H9 (cell line): Measurements from ENCODE around the gene TOGARAM1. TPM values are rescaled to one million over a fixed set of nuclear protein-coding genes. Genes with fewer than 3 reads are reported as not detected.

Experiments used
- DNase-seq: peaks from one replicate; pipeline ENCODE4 v3.0.0-alpha.2; 2017
- H2AFZ ChIP-seq: one replicate; pipeline ENCODE4 v1.6.1; 2013; ENCODE audit warnings: mild to moderate bottlenecking, low read length, control low read depth, moderate library complexity
- H2AK5ac ChIP-seq: 2 replicates; pipeline ENCODE4 v1.6.1; 2013; ENCODE audit warnings: low read length, control low read depth, mixed read lengths; ENCODE audit not compliant: insufficient read length
- H2BK120ac ChIP-seq: one replicate; pipeline ENCODE4 v1.6.1; 2013; ENCODE audit warnings: low read depth, mild to moderate bottlenecking, low read length, control low read depth, inconsistent platforms; ENCODE audit not compliant: poor library complexity, severe bottlenecking
- H2BK12ac ChIP-seq: 2 replicates; pipeline ENCODE4 v1.6.1; 2013; ENCODE audit warnings: low read length, control low read depth, mixed read lengths, low read depth; ENCODE audit not compliant: insufficient read length
- H2BK15ac ChIP-seq: 2 replicates; pipeline ENCODE4 v1.6.1; 2013; ENCODE audit warnings: low read depth, low read length, control low read depth
- H2BK20ac ChIP-seq: one replicate; pipeline ENCODE4 v1.6.1; 2013; ENCODE audit warnings: low read depth, mild to moderate bottlenecking, low read length, control low read depth, inconsistent platforms; ENCODE audit not compliant: poor library complexity, severe bottlenecking
- H2BK5ac ChIP-seq: 2 replicates; pipeline ENCODE4 v1.6.1; 2013; ENCODE audit warnings: low read length, control low read depth, mixed read lengths; ENCODE audit not compliant: insufficient read length
- H3K14ac ChIP-seq: 2 replicates; pipeline ENCODE4 v1.6.1; 2013; ENCODE audit warnings: low read length, control low read depth; ENCODE audit not compliant: insufficient read depth
- H3K18ac ChIP-seq: 2 replicates; pipeline ENCODE4 v1.6.1; 2013; ENCODE audit warnings: low read depth, mild to moderate bottlenecking, mixed read lengths, low read length, control low read depth; ENCODE audit not compliant: insufficient read length
- H3K23ac ChIP-seq: 2 replicates; pipeline ENCODE4 v1.6.1; 2013; ENCODE audit warnings: low read length, control low read depth, mixed read lengths, low read depth; ENCODE audit not compliant: insufficient read length
- H3K23me2 ChIP-seq: 2 replicates; pipeline ENCODE4 v1.6.1; 2013; ENCODE audit warnings: low read depth, mild to moderate bottlenecking, mixed read lengths, low read length, control low read depth; ENCODE audit not compliant: insufficient read length, poor library complexity, severe bottlenecking
- H3K27ac ChIP-seq: 2 replicates; pipeline ENCODE4 v1.5.1; 2013; ENCODE audit warnings: low read length, control low read depth, mixed read lengths, low read depth; ENCODE audit not compliant: insufficient read length
- H3K27me3 ChIP-seq: 2 replicates; pipeline ENCODE4 v1.6.1; 2013; ENCODE audit warnings: low read length, control low read depth, inconsistent platforms; ENCODE audit not compliant: insufficient read depth
- H3K4ac ChIP-seq: 2 replicates; pipeline ENCODE4 v1.6.1; 2013; ENCODE audit warnings: low read depth, mild to moderate bottlenecking, control low read depth, inconsistent platforms, low read length, moderate library complexity
- H3K4me1 ChIP-seq: 2 replicates; pipeline ENCODE4 v1.6.1; 2013; ENCODE audit warnings: low read length, control low read depth, inconsistent platforms; ENCODE audit not compliant: insufficient read depth
- H3K4me2 ChIP-seq: 2 replicates; pipeline ENCODE4 v1.6.1; 2013; ENCODE audit warnings: low read length, control low read depth, mixed read lengths; ENCODE audit not compliant: insufficient read length, insufficient read depth
- H3K56ac ChIP-seq: 2 replicates; pipeline ENCODE4 v1.6.1; 2013; ENCODE audit warnings: low read depth, mild to moderate bottlenecking, mixed read lengths, low read length, control low read depth; ENCODE audit not compliant: insufficient read length
- H3K79me1 ChIP-seq: 2 replicates; pipeline ENCODE4 v1.6.1; 2013; ENCODE audit warnings: low read depth, mild to moderate bottlenecking, moderate library complexity, low read length, control low read depth, inconsistent platforms; ENCODE audit not compliant: insufficient read depth, poor library complexity, severe bottlenecking
- H3K79me2 ChIP-seq: 2 replicates; pipeline ENCODE4 v1.6.1; 2013; ENCODE audit warnings: low read length, control low read depth, inconsistent platforms; ENCODE audit not compliant: insufficient read depth
- H3K9ac ChIP-seq: 2 replicates; pipeline ENCODE4 v1.6.1; 2013; ENCODE audit warnings: low read length, control low read depth, mixed read lengths; ENCODE audit not compliant: insufficient read length; ENCODE audit errors: extremely low read depth
- H3K9me3 ChIP-seq: one replicate; pipeline ENCODE4 v1.6.1; 2013; ENCODE audit warnings: low read depth, low read length, inconsistent platforms; ENCODE audit not compliant: control insufficient read depth
- H3T11ph ChIP-seq: one replicate; pipeline ENCODE4 v1.6.1; 2013; ENCODE audit warnings: mild to moderate bottlenecking, low read length, control low read depth, inconsistent platforms
- H4K20me1 ChIP-seq: one replicate; pipeline ENCODE4 v1.6.1; 2013; ENCODE audit not compliant: control insufficient read depth, insufficient read length, insufficient read depth
- H4K5ac ChIP-seq: 2 replicates; pipeline ENCODE4 v1.6.1; 2013; ENCODE audit warnings: low read depth, mild to moderate bottlenecking, mixed read lengths, low read length, control low read depth; ENCODE audit not compliant: insufficient read length
- H4K8ac ChIP-seq: replicated peaks from 2 replicates; pipeline ENCODE4 v1.6.1; 2013; ENCODE audit warnings: low read length, control low read depth, mixed read lengths, low read depth; ENCODE audit not compliant: insufficient read length
- H4K91ac ChIP-seq: 2 replicates; pipeline ENCODE4 v1.6.1; 2013; ENCODE audit warnings: low read depth, mild to moderate bottlenecking, moderate library complexity, mixed read lengths, low read length, control low read depth; ENCODE audit not compliant: insufficient read length
- H3K27ac Mint-ChIP-seq, 3 experiments: 2 replicates in 2 of 3; 3 replicates in 1 of 3; pipeline ENCODE4 v1.8.0; 2020 to 2021; ENCODE audit warnings: mixed read lengths in 3 of 3, mild to moderate bottlenecking in 1 of 3, moderate library complexity in 1 of 3
- H3K27me3 Mint-ChIP-seq: 2 replicates; pipeline ENCODE4 v1.8.0; 2021; ENCODE audit warnings: low read depth, mild to moderate bottlenecking, moderate library complexity, mixed read lengths
- H3K36me3 Mint-ChIP-seq, 3 experiments: 2 replicates in 2 of 3; 3 replicates in 1 of 3; pipeline ENCODE4 v1.8.0; 2020 to 2021; ENCODE audit warnings: low read depth in 3 of 3, mixed read lengths in 3 of 3; ENCODE audit not compliant: insufficient read depth in 1 of 3
- H3K4me1 Mint-ChIP-seq, 2 experiments: 2 replicates each; pipeline ENCODE4 v1.8.0; 2020; ENCODE audit warnings: mixed read lengths in 2 of 2
- H3K4me3 Mint-ChIP-seq, 2 experiments: 2 replicates in 1 of 2; 3 replicates in 1 of 2; pipeline ENCODE4 v1.8.0; 2020 to 2021; ENCODE audit warnings: mild to moderate bottlenecking in 2 of 2, mixed read lengths in 2 of 2, moderate library complexity in 1 of 2
- H3K9me3 Mint-ChIP-seq, 2 experiments: 2 replicates in 1 of 2; 3 replicates in 1 of 2; pipeline ENCODE4 v1.8.0; 2020; ENCODE audit warnings: mild to moderate bottlenecking in 2 of 2, mixed read lengths in 2 of 2, moderate library complexity in 1 of 2
- WGBS: extraction: QIAGEN DNeasy Blood & Tissue Kit; methylation state at CpG from one replicate; pipeline ENCODE4 v1.1.7; 2013; ENCODE audit warnings: missing lambda C conversion rate, low lambda C conversion rate, mixed read lengths; ENCODE audit not compliant: insufficient read length; ENCODE audit errors: extremely low coverage; 5-methylcytosine and 5-hydroxymethylcytosine counted together
- total RNA-seq: library from RNA; stranded (reverse); gene quantifications from 2 replicates; pipeline ENCODE4 v1.2.1, GENCODE V29; 2021
- TF ChIP-seq, protein P1 (sequence below): fragments of 200-600 bp; sonication (generic); conservative IDR thresholded peaks from 3 replicates; pipeline ENCODE4 v1.8.0; 2021; ENCODE audit warnings: antibody characterized with exemption, mild to moderate bottlenecking

Gene TOGARAM1
- total RNA-seq, 1 experiment from 2014 or later: 11.4 TPM

- no peak overlapping the region for H3K27ac ChIP-seq
- H3K23ac ChIP-seq: no peak overlapping the region
- H3K18ac ChIP-seq: no peak overlapping the region
- H3K9ac ChIP-seq: no peak overlapping the region
- H2BK12ac ChIP-seq: no peak overlapping the region
- DNase-seq: no peak
- no peak overlapping the region for H2BK15ac ChIP-seq
- no peak overlapping the region for H2AFZ ChIP-seq
- no peak overlapping the region for H2BK5ac ChIP-seq
- no peak overlapping the region for H3K4ac ChIP-seq
- no peaks in the 10 kb centered on the region for H3K9me3 ChIP-seq
- no peaks in the 10 kb centered on the region for H3K23me2 ChIP-seq
- no peaks in the 10 kb centered on the region for H3K27me3 ChIP-seq
- H3K56ac ChIP-seq: no peak overlapping the region
- no peak overlapping the region for H2BK20ac ChIP-seq
- H3K27me3 Mint-ChIP-seq: no peaks in the 10 kb centered on the region
- TF ChIP-seq, protein P1, sequence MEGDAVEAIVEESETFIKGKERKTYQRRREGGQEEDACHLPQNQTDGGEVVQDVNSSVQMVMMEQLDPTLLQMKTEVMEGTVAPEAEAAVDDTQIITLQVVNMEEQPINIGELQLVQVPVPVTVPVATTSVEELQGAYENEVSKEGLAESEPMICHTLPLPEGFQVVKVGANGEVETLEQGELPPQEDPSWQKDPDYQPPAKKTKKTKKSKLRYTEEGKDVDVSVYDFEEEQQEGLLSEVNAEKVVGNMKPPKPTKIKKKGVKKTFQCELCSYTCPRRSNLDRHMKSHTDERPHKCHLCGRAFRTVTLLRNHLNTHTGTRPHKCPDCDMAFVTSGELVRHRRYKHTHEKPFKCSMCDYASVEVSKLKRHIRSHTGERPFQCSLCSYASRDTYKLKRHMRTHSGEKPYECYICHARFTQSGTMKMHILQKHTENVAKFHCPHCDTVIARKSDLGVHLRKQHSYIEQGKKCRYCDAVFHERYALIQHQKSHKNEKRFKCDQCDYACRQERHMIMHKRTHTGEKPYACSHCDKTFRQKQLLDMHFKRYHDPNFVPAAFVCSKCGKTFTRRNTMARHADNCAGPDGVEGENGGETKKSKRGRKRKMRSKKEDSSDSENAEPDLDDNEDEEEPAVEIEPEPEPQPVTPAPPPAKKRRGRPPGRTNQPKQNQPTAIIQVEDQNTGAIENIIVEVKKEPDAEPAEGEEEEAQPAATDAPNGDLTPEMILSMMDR: no peak
- peaks cover 33% of the 10 kb centered on the region; the same call in 1 of the 2 replicates for H3K79me2 ChIP-seq
- no peaks in the 10 kb centered on the region for H3K9me3 Mint-ChIP-seq
- H4K91ac ChIP-seq: no peak overlapping the region
- no peak overlapping the region for H2BK120ac ChIP-seq
- no peak overlapping the region for H3K4me3 Mint-ChIP-seq
- no peak overlapping the region for H4K8ac ChIP-seq
- no peak overlapping the region for H3K4me2 ChIP-seq
- H3K4me1 Mint-ChIP-seq: peaks cover 13 to 15% of the 10 kb centered on the region in 2 experiments
- H3K79me1 ChIP-seq: no peaks in the 10 kb centered on the region
- no peaks in the 10 kb centered on the region for H4K20me1 ChIP-seq
- no CpG with 5 or more reads among the region's 2 CpGs for WGBS
- H4K5ac ChIP-seq: no peak overlapping the region
- no peaks in the 10 kb centered on the region for H3K4me1 ChIP-seq
- H3K14ac ChIP-seq: no peak overlapping the region
- peaks cover 10 to 26% (median 21%) of the 10 kb centered on the region in 3 experiments; a peak in 5 of 7 replicates for H3K36me3 Mint-ChIP-seq
- no peak overlapping the region for H2AK5ac ChIP-seq
- no peak overlapping the region; a peak in 1 of 7 replicates for H3K27ac Mint-ChIP-seq
- H3T11ph ChIP-seq: no peak overlapping the region
These were observed 129.7 kb downstream of the TOGARAM1 start for GRCh38 chr14:45091710-45092109.
